ENCODE measurements around the gene SSRP1.

GRCh38 chr11:57331720-57332119 is 4.0 kb downstream of the SSRP1 start:
- TF ChIP-seq CTCF (conservative IDR thresholded peaks at IDR 0.05; ENCODE audit: low read depth, low read length), result no peak
- TF ChIP-seq EZH2 (IDR thresholded peaks at IDR 0.05; ENCODE audit: borderline replicate concordance, low read depth, low read length, poor library complexity, severe bottlenecking), result no peak

All from A673 (cell line).